Adrenal gland (tissue), 12 donors: ENCODE measurements around the gene PSAPL1. TPM values are rescaled to one million over a fixed set of nuclear protein-coding genes. Genes with fewer than 3 reads are reported as not detected.
A peak's percentile ranks its signal among the peaks of the same experiment; 100 is the strongest.

Experiments used
- DNase-seq, 7 donors: peaks; one replicate each; pipeline ENCODE4 v3.0.0-alpha.2; 2019 to 2020
- H3K27ac ChIP-seq, 5 donors: fragments of 200-600 bp; sonication (generic) in 4 of 5; 1 replicate in 3 of 5; 2 replicates in 2 of 5; pipeline versions ENCODE4 v1.5.1 to v1.8.0; 2016 to 2020; ENCODE audit warnings: mild to moderate bottlenecking in 1 of 5
- H3K27me3 ChIP-seq: fragments of 200-600 bp; 2 replicates; pipeline ENCODE4 v1.8.0; 2021
- H3K36me3 ChIP-seq, 2 donors: fragments of 200-600 bp; replicated peaks in 1 of 2; 1 replicate in 1 of 2; 2 replicates in 1 of 2; pipeline versions ENCODE4 v1.5.1 to v1.8.0; 2018 to 2022
- H3K4me1 ChIP-seq, 2 donors: fragments of 200-600 bp; replicated peaks in 1 of 2; 1 replicate in 1 of 2; 2 replicates in 1 of 2; pipeline versions ENCODE4 v1.5.1 to v1.8.0; 2018 to 2021
- H3K4me3 ChIP-seq, 4 donors: fragments of 200-600 bp; sonication (generic) in 3 of 4; one replicate each; pipeline ENCODE4 v1.5.1; 2016 to 2018
- H3K9me3 ChIP-seq, 3 donors: fragments of 200-600 bp; sonication (generic) in 1 of 3; replicated peaks in 1 of 3; 1 replicate in 2 of 3; 2 replicates in 1 of 3; pipeline versions ENCODE4 v1.5.1 to v1.8.0; 2016 to 2021
- POLR2A ChIP-seq, 2 donors: fragments of 450-650 bp; IDR thresholded peaks; one replicate each; pipeline ENCODE4 v1.6.1; 2017; ENCODE audit warnings: antibody characterized with exemption in 2 of 2, mild to moderate bottlenecking in 2 of 2, moderate library complexity in 1 of 2
- WGBS, 4 donors: extraction: QIAGEN DNeasy Blood & Tissue Kit in 2 of 4; methylation state at CpG; one replicate each; pipeline versions ENCODE4 v1.1.5 to v1.1.7; 2013 to 2017; 5-methylcytosine and 5-hydroxymethylcytosine counted together
- intact Hi-C, 2 donors: fragments of 100-400 bp; cut with DNase I; formaldehyde crosslinking; loops; one replicate each; pipeline versions ENCODE4 v1.14.1 to v1.15.0; 2022 to 2023
- polyA plus RNA-seq, 3 donors: library from polyadenylated mRNA; stranded (reverse); fragments of 200-250 nt in 2 of 3; fragments of 350-450 nt in 1 of 3; fragmentation: Illumina TruSeq in 1 of 3; extraction: RNeasy Lipid Tissue Mini Kit (QIAGEN cat#74804) in 1 of 3; gene quantifications; one replicate each; pipeline ENCODE4 v1.2.3, GENCODE V29; 2013 to 2014
- total RNA-seq, 9 donors: library from RNA; depleted of rRNA in 4 of 9; stranded (reverse); fragments of >200 nt in 4 of 9; fragments of 120-200 nt in 1 of 9; fragmentation: NEBNext Ultra II Directional in 1 of 9; extraction: Animal tissue kit (Norgen Biotek cat#: 25700) in 1 of 9; gene quantifications; one replicate each; pipeline versions ENCODE4 v1.1.0 to v1.2.4, GENCODE V29; 2013 to 2023
- TF ChIP-seq, protein P1 (sequence below), 6 experiments: fragments of 450-650 bp in 4 of 6; fragments of 200-600 bp in 2 of 6; sonication (generic) in 1 of 6; IDR thresholded peaks; 1 replicate in 5 of 6; 2 replicates in 1 of 6; pipeline versions ENCODE4 v1.5.1 to v1.8.0; 2016 to 2021; ENCODE audit warnings: antibody characterized with exemption in 6 of 6, mild to moderate bottlenecking in 2 of 6, moderate library complexity in 1 of 6
- donor health status: healthy with polysubstance abuse.
- donor health status: Bipolar disorder and iron deficiency.
- donor health status: DM: yes; HTN: yes; CAD: no.
- donor health status: DM: no; HTN: no; CAD: no.
- donor health status: DM: no; HTN: no; CAD: no.
- donor health status: DM: yes; HTN: yes; CAD: no.

Gene PSAPL1
- total and polyA plus RNA-seq, 12 donors: 0.03 to 0.08 TPM; not detected in 10

DNA sequence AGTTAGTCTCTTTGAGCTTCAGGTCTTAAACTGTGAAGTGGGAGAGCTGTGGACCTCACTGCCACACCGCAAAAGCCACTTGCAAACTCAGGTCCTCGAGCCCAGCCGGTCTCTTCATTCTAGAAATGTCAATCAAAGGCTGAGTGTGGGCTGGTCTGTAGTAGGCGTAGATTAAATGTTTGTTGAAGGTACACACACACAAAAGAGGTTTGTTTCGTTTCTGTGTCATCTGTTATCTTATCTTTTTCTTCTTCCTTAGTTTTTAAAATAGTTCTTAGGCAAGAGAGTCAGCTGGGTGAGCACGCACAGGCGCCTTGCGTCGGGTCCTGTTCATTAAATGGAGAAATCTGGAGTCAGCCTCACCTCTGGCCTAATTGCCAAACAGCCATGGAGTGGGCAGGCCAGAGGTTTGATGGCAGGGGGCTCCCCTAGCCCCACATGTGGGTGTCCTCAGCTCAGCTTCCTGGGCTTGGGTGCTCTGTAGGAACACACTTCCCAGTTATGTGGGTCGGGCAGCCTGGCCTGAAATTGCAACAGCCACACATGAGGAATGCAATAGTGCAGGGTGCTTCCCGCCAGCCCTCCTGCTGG is 836 bp upstream of the PSAPL1 start:
- WGBS, 4 donors: 74 to 82% (median 78%) methylated on average over 9 to 11 of the region's 11 CpGs
- DNase-seq: no peak
- Histone ChIP-seq H3K36me3 (no peaks in the 10 kb centered on the region), H3K4me1 (no peaks in the 10 kb centered on the region), H3K27ac (peak overlapping the region in 1 of 5 donors; percentile 6), H3K9me3 (no peaks in the 10 kb centered on the region), H3K27me3 (no peaks in the 10 kb centered on the region), H3K4me3 (no peak overlapping the region)
- TF ChIP-seq POLR2A (IDR thresholded peaks at IDR 0.05): no peak
- TF ChIP-seq, protein P1, sequence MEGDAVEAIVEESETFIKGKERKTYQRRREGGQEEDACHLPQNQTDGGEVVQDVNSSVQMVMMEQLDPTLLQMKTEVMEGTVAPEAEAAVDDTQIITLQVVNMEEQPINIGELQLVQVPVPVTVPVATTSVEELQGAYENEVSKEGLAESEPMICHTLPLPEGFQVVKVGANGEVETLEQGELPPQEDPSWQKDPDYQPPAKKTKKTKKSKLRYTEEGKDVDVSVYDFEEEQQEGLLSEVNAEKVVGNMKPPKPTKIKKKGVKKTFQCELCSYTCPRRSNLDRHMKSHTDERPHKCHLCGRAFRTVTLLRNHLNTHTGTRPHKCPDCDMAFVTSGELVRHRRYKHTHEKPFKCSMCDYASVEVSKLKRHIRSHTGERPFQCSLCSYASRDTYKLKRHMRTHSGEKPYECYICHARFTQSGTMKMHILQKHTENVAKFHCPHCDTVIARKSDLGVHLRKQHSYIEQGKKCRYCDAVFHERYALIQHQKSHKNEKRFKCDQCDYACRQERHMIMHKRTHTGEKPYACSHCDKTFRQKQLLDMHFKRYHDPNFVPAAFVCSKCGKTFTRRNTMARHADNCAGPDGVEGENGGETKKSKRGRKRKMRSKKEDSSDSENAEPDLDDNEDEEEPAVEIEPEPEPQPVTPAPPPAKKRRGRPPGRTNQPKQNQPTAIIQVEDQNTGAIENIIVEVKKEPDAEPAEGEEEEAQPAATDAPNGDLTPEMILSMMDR (IDR thresholded peaks at IDR 0.05): no peak
- intact Hi-C loops: no loop called here

DNA sequence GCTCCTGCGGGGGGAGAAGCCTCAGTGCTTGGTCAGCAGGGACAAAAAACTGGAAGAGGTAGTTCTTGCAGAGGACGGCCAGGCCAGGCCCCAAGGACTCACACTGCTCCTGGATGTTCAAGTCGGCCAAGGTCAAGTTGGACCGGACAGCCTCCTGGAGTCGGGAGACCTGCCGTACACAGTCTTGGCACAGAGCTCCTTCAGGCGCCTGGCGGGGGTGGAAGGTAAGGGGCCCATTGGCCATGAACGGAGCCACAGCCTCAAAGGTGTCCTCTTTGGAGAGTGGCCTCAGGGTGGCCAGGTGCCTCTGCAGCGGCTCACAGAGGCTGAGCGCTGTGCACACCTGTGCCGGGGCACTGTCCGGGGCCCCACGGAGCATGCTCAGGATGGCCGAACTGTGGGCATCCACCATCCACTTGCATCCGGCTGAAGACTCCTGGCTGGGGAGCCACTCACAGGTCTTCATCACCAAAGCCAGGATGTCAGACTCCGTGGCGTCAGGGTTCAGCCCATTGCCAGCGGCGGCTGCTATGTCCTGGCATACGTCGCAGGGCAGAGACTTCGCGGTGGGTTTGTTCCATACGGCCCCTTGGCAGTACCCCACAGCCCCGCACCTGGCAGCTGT is 477 bp downstream of the PSAPL1 start:
- no peak overlapping the region for H3K27ac ChIP-seq
- no peak for TF ChIP-seq POLR2A (IDR thresholded peaks at IDR 0.05)
- TF ChIP-seq, protein P1 (IDR thresholded peaks at IDR 0.05): no peak
- intact Hi-C loops: no loop called here
- no peak for DNase-seq
- 40 to 81% (median 67%) methylated on average over 1 to 26 of the region's 26 CpGs for WGBS, 4 donors
- no peak overlapping the region for H3K4me3 ChIP-seq
- H3K4me1 ChIP-seq: no peaks in the 10 kb centered on the region
- H3K36me3 ChIP-seq: no peaks in the 10 kb centered on the region
- H3K9me3 ChIP-seq: no peaks in the 10 kb centered on the region
- no peaks in the 10 kb centered on the region for H3K27me3 ChIP-seq

DNA sequence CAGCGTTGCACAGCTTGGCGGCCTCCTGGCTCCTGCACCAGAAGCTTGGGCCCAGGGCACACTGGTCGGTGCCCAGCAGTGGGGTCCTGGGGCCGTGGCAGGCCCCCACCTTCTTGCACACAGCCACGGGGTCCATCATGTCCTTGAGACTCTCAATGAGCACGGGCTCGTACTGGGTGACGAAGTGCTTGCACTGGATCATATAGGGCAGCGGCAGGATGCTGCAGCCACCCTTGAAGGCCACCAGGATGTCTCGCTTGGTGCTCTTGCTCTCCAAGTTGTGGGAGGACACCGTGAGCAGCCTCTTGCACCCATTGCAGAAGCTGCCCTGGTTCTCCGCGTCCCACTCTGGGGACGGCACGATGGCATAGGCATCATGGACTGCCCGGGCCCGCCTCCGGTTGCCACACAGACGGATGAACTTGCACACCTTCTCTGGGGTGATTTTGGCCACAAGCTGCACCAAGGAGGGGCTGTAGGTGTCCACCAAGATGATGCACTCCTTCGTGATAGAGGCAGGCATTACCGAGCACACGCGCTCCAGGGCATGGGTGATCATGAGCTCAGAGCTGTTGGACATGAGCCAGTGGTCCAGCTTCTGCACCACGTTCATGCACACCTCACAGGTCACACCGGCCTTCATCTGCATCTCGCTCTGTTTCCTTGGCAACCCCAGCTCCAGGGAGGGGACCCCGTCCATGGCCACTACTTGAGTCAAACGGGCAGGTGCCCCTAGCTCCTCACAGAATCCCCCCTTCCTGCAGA is 1.2 kb downstream of the PSAPL1 start:
- no peak overlapping the region for H3K27ac ChIP-seq
- no peak overlapping the region for H3K4me3 ChIP-seq
- no peaks in the 10 kb centered on the region for H3K4me1 ChIP-seq
- no peak for DNase-seq
- H3K36me3 ChIP-seq: no peaks in the 10 kb centered on the region
- 79 to 87% (median 83%) methylated on average over 13 to 28 of the region's 28 CpGs for WGBS, 4 donors
- TF ChIP-seq, protein P1 (IDR thresholded peaks at IDR 0.05): no peak
- TF ChIP-seq POLR2A (IDR thresholded peaks at IDR 0.05): no peak
- H3K27me3 ChIP-seq: no peaks in the 10 kb centered on the region
- H3K9me3 ChIP-seq: no peaks in the 10 kb centered on the region
- intact Hi-C loops: no loop called here

DNA sequence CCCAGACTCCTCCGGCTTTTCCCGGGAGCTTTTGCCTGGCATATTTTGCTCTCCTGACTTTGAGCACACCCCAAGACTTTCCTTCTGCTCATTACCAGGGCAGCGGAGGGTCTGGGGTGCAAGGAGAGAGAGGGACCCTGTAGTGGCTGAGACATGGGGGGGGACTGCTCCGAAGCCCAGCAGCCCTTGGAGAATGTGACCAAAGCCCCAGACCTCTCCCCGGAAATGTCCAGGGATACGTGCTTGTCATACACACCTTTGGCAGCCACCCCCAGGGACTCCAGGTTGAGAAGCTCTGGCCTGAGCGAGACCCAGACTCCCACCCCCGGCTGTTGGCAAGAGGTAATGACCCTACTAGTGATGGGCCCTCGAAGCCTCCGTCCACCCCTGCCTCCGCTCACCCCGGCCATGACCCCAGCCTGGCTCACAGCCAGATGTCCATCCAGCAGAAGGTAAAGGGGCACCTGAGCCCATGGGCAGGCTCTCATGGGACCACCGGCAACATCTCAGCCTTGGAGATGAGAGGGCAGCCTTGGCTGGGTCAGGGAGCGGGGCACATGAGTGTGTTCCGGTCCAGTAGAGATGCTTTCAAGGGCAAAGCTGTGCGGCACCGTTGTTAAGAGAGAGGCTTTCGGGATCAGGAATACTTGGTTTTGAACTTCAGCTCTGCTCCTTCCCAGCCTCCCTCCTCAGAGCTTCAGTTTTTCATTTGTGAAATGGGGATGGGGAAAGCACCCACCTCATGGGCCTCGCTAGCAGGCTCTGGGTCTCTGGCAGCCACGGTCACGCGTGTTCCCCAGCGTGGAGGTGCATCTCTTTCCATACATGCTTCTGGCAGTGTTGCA is 2.0 kb downstream of the PSAPL1 start:
- Histone ChIP-seq H3K4me1 (no peaks in the 10 kb centered on the region), H3K36me3 (no peaks in the 10 kb centered on the region), H3K27ac (no peak overlapping the region), H3K4me3 (no peak overlapping the region), H3K9me3 (no peaks in the 10 kb centered on the region), H3K27me3 (no peaks in the 10 kb centered on the region)
- DNase-seq: no peak
- TF ChIP-seq POLR2A (IDR thresholded peaks at IDR 0.05): no peak
- WGBS, 4 donors: 71 to 84% (median 77%) methylated on average over 8 to 23 of the region's 23 CpGs
- intact Hi-C loops: no loop called here
